ENCODE data around the gene ATP7B.

Gene ATP7B

GRCh38 chr13:51894239-51894638 lies 117.0 kb downstream of the ATP7B start:
- H3K9me3 ChIP-seq (ENCODE audit: control insufficient read depth, insufficient read depth, low read length), result no peaks in the 10 kb centered on the region
- no peak for DNase-seq (ENCODE audit: low read depth, low spot score)
- H3K27me3 ChIP-seq (ENCODE audit: control insufficient read depth, insufficient read depth, low read length), result no peaks in the 10 kb centered on the region
- H3K27ac ChIP-seq (ENCODE audit: low read length), result no peak overlapping the region
- WGBS (ENCODE audit: insufficient coverage, insufficient read length), result no CpG with 5 or more reads among the region's 4 CpGs
- H3K4me1 ChIP-seq (ENCODE audit: control insufficient read depth, insufficient read depth, low read length), result peaks cover 1% of the 10 kb centered on the region; the same call in 1 of the 2 replicates
- no peak overlapping the region for H3K4me3 ChIP-seq (ENCODE audit: low read length)
- no peaks in the 10 kb centered on the region for H3K36me3 ChIP-seq (ENCODE audit: control insufficient read depth, insufficient read depth, low read length)

- H3K4me1 ChIP-seq (ENCODE audit: control insufficient read depth, insufficient read depth, low read length), result peaks cover 1% of the 10 kb centered on the region; the same call in 1 of the 2 replicates
- H3K27me3 ChIP-seq (ENCODE audit: control insufficient read depth, insufficient read depth, low read length), result no peaks in the 10 kb centered on the region
- DNase-seq (ENCODE audit: low read depth, low spot score), result no peak
- no peaks in the 10 kb centered on the region for H3K36me3 ChIP-seq (ENCODE audit: control insufficient read depth, insufficient read depth, low read length)
- no CpG with 5 or more reads among the region's 3 CpGs for WGBS (ENCODE audit: insufficient coverage, insufficient read length)
- no peaks in the 10 kb centered on the region for H3K9me3 ChIP-seq (ENCODE audit: control insufficient read depth, insufficient read depth, low read length)
- H3K27ac ChIP-seq (ENCODE audit: low read length), result no peak overlapping the region
- no peak overlapping the region for H3K4me3 ChIP-seq (ENCODE audit: low read length)
Measured at GRCh38 chr13:51892657-51893056, 118.6 kb downstream of the ATP7B start.

- no peaks in the 10 kb centered on the region for H3K4me1 ChIP-seq (ENCODE audit: control insufficient read depth, insufficient read depth, low read length)
- WGBS (ENCODE audit: insufficient coverage, insufficient read length), result no CpG with 5 or more reads among the region's 2 CpGs
- H3K27me3 ChIP-seq (ENCODE audit: control insufficient read depth, insufficient read depth, low read length), result no peaks in the 10 kb centered on the region
- H3K9me3 ChIP-seq (ENCODE audit: control insufficient read depth, insufficient read depth, low read length), result no peaks in the 10 kb centered on the region
- no peak overlapping the region for H3K27ac ChIP-seq (ENCODE audit: low read length)
- no peak overlapping the region for H3K4me3 ChIP-seq (ENCODE audit: low read length)
- H3K36me3 ChIP-seq (ENCODE audit: control insufficient read depth, insufficient read depth, low read length), result no peaks in the 10 kb centered on the region
- no peak for DNase-seq (ENCODE audit: low read depth, low spot score)
Measured at GRCh38 chr13:51887468-51887867, 123.8 kb downstream of the ATP7B start.

GRCh38 chr13:51885651-51886050 lies 125.6 kb downstream of the ATP7B start:
- Histone ChIP-seq H3K27ac (ENCODE audit: low read length) (no peak overlapping the region), H3K9me3 (ENCODE audit: control insufficient read depth, insufficient read depth, low read length) (no peaks in the 10 kb centered on the region), H3K4me1 (ENCODE audit: control insufficient read depth, insufficient read depth, low read length) (no peaks in the 10 kb centered on the region), H3K36me3 (ENCODE audit: control insufficient read depth, insufficient read depth, low read length) (no peaks in the 10 kb centered on the region), H3K27me3 (ENCODE audit: control insufficient read depth, insufficient read depth, low read length) (no peaks in the 10 kb centered on the region), H3K4me3 (ENCODE audit: low read length) (no peak overlapping the region)
- DNase-seq (ENCODE audit: low read depth, low spot score), result no peak
- no CpG with 5 or more reads among the region's 2 CpGs for WGBS (ENCODE audit: insufficient coverage, insufficient read length)

GRCh38 chr13:51883226-51883600 lies 128.0 kb downstream of the ATP7B start:
- no CpG with 5 or more reads among the region's 5 CpGs for WGBS (ENCODE audit: insufficient coverage, insufficient read length)
- Histone ChIP-seq H3K27ac (ENCODE audit: low read length) (no peak overlapping the region), H3K9me3 (ENCODE audit: control insufficient read depth, insufficient read depth, low read length) (no peaks in the 10 kb centered on the region), H3K36me3 (ENCODE audit: control insufficient read depth, insufficient read depth, low read length) (no peaks in the 10 kb centered on the region), H3K4me1 (ENCODE audit: control insufficient read depth, insufficient read depth, low read length) (no peaks in the 10 kb centered on the region), H3K27me3 (ENCODE audit: control insufficient read depth, insufficient read depth, low read length) (no peaks in the 10 kb centered on the region), H3K4me3 (ENCODE audit: low read length) (no peak overlapping the region)
- no peak for DNase-seq (ENCODE audit: low read depth, low spot score)
